Inflammatory macrophage treated with lipopolysaccharide for 1 hour (primary cell): Measurements from ENCODE around the gene DNAJB6.

Source experiments
- DNase-seq, 2 donors: peaks; one replicate each; pipeline ENCODE4 v3.0.0-alpha.2; 2020 to 2022

DNAJB6 gene

GRCh38 chr7:157431173-157431950, 94.6 kb downstream of the DNAJB6 start:
- no peak for DNase-seq

GRCh38 chr7:157431951-157432540, 95.2 kb downstream of the DNAJB6 start:
- DNase-seq: no peak

DNA sequence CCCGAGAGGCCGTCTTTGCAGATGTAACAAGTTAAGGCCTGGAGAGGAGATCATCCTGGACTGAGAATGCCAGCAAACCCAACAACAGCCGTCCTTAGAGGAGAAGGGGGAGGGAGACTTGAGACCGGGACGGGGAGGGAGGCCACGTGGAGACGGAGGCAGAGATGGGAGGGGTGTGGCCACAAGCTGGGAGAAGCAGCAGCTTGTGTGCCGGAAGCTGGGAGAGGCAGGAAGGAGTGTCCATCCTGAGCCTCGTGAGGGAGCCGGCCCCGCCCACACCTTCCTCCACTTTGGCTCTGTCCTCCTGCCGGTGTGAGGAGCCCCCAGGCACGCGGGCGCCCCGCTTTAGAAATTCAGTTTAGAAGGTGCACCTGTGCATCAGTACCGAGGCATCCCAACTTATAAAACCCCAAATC, 95.7 kb downstream of the DNAJB6 start:
- peak; percentile 18 to 55 for DNase-seq

DNA sequence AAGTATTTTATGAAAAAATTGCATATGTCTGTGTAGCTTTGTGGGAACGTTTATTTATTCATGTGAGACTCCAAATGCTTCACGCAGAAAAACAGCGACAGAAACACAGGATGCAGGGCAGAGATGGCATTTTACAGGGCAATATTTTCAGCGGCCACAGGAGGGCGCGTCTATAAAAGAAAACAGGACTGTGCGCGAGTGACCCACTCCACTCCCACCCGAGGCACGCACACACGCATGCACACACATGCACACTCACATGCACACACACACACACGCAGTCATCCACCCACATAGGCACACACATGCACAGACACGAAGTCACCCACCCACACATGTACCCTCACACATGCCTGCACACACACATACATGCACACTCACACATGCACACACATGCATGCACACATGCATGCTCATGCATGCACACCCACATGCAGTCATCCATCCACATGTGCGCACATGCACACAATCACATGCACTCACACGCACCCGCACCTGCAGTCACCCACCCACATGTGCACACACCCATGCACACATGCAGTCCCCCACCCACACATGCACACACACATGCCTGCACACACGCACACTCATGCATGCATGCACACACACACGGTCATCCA, 96.3 kb downstream of the DNAJB6 start:
- DNase-seq: peak; percentile 5 to 62

GRCh38 chr7:157433628-157434027, 96.8 kb downstream of the DNAJB6 start:
- no peak for DNase-seq

- DNase-seq: no peak
These were observed 97.4 kb downstream of the DNAJB6 start for GRCh38 chr7:157434231-157434630.

GRCh38 chr7:157434701-157435100, 97.9 kb downstream of the DNAJB6 start:
- no peak for DNase-seq

DNA sequence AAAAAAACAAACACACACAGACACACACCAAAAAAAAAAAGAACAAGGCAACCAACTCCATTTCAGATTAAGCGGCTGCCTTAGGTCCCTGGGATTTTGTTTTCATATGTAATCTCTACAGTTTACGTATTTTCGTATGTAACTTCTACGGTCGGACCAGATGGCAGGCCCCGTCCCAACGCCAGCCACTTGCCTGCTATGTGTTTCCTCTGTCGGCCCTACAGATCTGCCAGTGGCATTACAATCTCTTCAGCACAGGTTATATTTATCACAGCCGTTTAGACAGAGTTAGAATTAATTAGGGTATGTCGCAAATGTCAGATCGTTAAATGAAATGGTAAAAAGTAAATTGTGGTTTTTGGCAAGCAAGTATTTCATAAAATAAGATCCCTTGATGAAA, 99.3 kb downstream of the DNAJB6 start:
- DNase-seq: no peak

DNA sequence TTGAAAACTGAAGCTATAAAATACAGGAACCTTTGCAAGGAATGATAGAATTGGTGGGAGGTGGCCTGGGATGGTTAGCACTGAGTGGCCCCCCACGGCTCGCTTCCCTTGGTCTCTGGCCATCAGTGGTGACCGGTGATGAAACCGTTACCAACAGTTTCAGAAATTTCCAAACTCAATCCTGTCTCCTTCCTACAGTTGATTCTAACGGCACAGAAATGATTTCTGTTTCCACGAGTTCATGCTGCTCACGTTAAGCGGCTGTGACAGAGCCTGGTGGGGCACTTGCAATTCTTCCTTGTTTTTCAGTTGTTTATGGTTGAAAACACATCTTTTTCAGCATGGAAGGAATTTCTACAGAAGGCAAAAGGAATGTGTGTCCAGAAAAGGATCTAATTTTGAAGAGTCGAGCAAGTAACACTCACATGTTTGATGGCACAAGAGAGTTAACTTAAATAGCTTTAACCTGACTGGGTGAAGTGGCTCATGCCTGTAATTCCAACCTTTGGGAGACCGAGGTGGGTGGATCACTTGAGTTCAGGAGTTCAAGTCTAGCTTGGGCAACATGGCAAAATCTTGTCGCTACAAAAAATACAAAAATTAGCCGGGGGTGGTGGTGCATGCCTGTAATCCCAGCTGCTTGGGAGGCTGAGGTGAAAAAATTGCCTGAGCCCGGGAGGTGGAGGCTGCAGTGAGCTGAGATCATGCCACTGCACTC, 100.1 kb downstream of the DNAJB6 start:
- DNase-seq: no peak

DNA sequence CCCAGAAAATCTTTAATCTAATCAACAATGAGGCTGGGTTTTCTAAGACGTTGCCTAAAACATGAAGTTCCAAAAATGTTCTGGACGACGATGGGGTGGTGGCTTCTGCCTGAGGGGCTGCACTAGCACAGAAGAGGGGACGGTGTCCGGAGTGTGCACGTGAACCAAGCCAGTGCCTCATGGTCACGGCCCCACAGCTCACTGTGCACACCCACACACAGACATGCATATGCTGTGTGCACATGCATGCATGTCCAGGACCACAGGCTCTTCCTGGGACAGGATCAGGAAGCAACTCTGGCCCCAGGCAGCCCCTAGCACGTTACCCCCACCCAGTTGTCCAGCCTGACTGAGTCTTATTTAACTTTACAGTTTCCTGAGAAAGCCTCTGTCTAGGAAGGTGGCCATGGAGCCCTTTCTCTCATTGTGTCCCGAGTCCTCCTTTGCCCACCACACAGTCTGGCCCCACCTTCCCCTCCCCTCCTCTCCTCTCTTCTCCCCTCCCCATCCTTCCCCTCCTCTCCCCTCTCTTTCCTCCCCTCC, 100.8 kb downstream of the DNAJB6 start:
- no peak for DNase-seq

DNA sequence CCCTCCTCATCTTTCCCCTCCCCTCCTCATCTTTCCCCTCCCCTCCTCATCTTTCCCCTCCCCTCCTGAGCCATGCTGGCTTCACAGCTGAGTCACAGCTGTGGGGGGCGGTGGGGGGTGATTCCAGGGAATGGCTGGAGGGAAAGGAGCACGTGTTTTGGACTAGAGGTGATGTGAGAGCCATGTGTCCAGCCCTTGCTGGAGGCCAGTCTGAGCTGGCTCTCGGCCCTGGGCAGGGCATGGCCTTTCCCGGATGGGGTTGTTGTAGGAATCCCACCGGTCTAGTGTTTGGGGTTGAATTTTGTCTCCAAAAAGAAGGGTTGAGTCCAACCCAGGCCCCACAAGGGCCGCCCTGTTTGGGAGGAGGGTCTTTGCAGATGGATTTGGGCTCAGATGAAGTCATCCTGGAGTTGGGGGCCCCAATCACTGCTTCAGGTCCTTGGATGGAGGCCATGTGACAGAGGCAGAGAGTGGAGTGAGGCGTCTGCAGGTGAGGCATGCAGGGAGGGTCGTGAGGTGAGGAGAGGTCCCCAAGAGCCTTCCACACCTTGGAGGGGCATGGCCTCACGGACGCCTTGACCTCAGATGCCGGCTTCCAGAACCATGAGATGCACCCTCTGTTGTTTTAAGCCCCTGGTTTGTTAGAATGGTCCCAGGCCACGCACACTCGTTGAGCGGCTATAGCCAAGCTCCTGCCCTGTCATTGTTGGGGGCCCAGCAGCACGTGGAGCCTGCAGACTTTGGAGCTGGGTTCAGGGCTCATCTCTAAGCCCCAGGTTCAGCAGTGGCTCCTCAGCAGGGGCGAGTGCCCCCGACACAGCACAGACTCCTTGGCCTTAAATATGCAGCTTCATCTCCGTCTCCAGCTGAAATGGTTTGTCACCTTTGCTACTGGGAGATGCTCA, 101.6 kb downstream of the DNAJB6 start:
- DNase-seq: no peak

GRCh38 chr7:157439149-157439548, 102.3 kb downstream of the DNAJB6 start:
- DNase-seq: no peak

DNA sequence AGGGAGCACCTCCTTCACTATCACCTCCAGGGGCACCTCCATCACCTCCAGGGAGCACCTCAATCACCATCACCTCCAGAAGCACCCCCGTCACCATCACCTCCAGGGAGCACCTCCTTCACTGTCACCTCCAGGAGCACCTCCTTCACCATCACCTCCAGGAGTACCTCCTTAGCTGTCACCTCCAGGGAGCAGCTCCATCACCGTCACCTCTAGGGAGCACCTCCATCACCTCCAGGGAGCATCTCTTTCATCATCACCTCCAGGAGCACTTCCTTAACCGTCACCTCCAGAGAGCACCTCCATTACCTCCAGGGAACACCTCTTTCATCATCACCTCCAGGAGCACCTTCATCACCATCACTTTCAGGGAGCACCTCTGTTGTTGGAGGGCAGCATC, 103.0 kb downstream of the DNAJB6 start:
- no peak for DNase-seq

GRCh38 chr7:157440346-157441022, 103.7 kb downstream of the DNAJB6 start:
- no peak for DNase-seq

- DNase-seq: no peak
These were observed 104.2 kb downstream of the DNAJB6 start for GRCh38 chr7:157441023-157441399.

- DNase-seq: no peak
These were observed 105.7 kb downstream of the DNAJB6 start for GRCh38 chr7:157442456-157442855.

DNA sequence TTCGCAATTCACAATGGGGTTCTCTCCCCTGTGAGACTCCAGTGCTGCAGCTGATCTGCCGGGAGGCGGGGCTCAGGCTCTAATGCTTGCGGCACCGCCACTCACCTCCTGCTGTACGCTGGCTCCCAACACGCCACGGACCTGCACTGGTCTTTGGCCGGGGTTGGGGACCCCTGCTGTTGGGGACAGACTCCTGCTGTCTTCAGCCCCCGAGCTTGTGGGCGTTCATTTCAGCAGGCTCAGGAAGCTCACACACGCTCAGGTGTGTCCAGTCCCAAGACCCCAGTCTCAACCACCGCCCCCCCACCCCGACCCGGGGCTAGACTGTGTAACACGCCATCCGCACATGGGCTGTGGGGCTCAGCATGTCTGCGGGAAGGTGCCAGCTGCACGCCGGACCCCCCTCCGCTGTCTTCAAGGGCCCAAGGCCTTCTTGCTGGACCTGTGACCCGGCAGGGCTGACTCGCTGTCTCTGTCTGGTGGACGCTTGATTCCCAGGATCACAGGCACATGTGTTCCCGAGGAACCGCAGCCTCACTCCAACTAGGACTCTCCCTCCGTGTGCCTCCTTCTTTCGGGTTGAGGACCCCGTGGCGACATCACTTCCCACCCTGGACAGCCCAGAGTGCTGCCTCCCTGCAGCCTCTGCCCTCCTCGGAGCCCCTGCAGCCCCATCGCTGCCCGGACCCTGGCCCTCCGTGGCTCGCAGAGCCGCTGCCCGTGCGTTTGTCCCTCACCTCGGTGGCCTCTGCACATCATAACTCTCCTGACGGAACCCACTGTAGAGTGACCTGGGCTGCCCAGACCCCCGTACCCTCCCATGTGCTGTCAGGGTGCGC, 106.4 kb downstream of the DNAJB6 start:
- DNase-seq: no peak

- no peak for DNase-seq
These were observed 107.4 kb downstream of the DNAJB6 start for GRCh38 chr7:157444011-157444842.

GRCh38 chr7:157444843-157445135, 108.0 kb downstream of the DNAJB6 start:
- no peak for DNase-seq
